Stromal cell of bone marrow (primary cell): ENCODE data around the gene PDSS1.
A peak's percentile ranks its signal among the peaks of the same experiment; 100 is the strongest.

Experiments
- DNase-seq: peaks from one replicate; pipeline ENCODE4 v3.0.0-alpha.2; 2012; ENCODE audit warnings: low read depth

PDSS1 gene

DNA sequence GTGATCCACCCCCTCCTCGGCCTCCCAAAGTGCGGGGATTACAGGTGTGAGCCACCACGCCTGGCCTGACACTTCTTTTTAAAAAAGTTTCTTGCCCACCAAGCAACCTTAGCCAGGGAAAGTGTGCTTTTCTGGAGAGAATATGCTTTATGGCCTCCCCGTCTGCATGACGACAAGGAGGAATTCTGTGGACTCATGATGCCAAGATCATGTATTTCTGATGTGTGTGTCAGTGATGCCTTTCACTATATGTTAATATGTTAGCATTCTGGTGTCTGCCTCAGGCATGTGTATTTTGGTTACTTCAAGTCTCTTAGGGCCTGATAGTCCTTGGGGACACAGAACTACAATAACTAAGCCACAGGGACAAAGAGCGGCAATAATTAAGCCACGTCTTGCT is 2.1 kb downstream of the PDSS1 start:
- no peak for DNase-seq

DNA sequence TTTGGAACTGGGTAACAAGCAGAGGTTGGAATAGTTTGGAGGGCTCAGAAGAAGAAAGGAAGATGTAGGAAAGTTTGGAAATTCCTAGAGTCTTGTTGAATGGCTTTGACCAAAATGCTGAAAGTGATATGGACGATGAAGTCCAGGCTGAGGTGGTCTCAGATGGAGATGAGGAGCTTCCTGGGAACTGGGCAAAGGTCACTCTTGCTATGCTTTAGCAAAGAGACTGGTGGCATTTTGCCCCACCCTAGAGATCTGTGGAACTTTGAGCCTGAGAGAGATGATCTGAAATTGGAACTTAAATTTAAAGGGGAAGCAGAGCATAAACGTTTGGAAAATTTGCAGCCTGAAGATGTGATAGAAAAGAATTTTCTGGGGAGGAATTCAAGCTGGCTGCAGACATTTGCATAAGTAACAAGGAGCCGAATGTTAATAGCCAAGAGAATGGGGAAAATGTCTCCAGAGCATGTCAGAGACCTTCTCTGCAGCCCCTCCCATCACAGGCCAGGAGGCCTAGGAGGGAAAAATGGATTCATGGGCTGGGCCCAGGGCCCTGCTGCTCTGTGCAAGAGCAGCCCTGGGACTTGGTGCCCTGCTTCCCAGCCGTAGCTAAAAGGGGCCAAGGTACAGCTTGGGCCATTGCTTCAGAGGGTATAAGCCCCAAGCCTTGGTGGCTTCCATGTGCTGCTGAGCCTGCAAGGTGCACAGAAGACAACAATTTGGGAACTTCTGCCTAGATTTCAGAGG is 3.6 kb downstream of the PDSS1 start:
- no peak for DNase-seq

DNA sequence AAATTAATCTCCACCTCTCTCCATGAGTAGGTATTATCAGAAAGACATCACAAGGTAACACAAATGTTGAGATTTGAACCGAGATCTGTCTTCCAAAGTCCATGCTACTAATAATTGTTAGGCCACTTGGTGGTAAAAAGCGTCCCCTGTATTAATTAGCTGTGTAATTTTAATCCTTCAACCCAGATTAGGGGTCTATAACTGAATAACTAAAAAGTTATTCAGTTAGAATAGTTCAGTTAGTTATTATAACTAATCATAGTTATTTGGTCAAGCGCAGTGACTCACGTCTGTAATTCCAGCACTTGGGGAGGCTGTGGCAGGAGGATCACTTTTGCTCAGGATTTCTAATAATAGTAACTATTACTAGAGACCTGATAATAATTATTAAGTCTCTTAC is 5.6 kb downstream of the PDSS1 start:
- DNase-seq, result no peak

DNA sequence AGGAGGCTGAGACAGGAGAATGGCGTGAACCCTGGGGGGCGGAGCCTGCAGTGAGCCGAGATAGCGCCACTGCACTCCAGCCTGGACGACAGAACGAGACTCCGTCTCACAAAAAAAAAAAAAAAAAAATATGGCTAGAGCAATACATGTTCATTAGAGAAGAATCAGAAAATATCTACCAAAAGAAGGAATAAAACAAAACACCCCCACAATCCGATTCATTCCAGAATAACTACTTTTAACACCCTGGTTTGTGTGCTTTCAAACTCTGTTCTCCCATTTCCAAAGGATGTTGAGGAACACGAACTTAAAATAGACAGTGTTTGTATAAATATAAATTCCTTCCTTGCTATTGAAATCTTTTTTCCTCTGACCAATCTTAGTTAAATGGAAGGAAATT is 6.5 kb downstream of the PDSS1 start:
- DNase-seq, result no peak

DNA sequence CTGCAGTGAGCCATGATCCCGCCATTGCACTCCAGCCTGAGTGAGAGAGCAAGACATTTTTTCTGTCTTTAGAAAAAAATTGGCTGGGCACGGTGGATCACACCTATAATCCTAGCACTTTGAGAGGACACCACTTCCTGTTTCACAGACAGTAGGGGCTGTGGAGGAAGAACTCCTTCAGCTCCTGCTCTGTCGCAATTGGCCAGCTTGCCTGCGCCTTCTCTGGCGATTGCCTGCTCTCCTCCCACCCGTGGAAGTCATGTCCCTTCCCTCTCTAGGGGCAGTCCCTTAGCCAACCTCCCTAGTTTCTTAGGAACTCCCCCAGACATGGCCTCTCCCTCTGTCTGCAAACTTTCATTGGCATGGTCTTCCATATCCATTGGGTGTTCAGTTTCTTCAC is 8.7 kb downstream of the PDSS1 start:
- no peak for DNase-seq

DNA sequence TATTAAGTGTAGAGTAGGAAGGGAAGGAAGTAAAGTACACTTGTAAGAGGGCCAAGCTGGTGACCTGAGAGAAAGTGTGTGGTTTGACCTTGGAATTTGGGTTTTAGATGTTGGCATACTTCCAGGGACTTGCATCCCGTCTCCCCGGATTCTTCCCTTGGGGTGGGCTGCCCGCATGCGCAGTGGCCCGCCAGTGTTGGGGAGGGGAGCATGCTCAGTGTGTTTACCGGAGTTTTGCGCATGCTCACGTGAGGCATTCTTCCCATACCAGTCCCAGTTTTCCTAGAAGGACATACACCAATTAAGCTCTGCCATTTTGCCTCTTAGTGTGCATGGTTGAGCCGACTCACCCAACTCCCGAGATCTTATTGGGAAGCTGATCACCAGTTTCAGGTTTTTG is 9.4 kb downstream of the PDSS1 start:
- DNase-seq, result no peak

DNA sequence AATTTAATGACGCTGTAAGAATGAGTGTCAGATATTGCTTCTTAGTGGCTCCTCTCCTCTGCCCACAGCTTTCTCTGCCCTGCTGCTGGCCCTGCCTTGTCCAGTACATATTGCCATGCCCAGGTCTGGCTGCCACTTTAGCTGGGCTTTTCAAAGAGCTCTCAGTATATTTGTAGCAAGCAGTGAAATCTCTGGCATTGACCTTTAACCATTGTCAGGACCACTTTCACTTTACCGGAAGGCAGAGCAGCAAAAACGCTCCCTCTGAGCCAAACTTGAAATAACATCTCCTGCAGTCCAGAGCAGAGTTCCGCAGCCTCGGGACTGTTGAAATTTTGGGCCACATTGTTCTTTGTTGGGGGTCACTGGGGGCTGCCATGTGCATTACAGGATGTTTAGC is 13.8 kb downstream of the PDSS1 start:
- no peak for DNase-seq

DNA sequence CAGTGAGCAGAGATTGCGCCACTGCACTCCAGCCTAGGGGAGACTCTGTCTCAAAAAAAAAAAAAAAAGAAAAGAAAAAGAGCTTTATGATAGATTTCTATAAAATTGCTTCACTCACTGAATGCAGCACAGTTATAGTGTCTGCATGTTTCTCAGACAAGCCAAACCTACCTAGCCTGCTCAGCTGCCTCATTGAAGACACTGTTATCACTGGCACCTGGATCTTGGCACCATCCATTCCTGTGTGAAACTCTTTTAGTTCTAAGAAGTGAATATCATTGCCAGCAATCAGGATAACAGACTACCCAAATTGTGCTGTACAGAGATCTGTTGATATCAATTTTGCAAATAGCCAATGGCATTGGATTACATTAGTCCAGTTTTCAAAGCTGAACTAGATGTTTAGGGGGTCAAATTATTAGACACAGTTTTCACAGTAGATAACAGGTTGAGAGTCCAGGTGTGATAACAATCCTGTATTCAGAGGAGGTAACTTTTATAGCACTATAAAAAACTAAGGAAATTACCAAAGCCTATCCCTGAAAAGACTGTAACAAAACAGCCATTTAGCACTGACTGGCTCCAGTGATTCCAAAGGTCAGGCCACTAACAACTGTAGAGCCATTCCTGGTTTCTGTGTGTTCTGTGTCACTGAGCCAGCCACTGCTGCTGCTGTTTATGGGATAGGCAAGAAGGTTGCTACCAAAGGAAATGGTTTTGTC is 17.1 kb downstream of the PDSS1 start:
- DNase-seq, result no peak

DNA sequence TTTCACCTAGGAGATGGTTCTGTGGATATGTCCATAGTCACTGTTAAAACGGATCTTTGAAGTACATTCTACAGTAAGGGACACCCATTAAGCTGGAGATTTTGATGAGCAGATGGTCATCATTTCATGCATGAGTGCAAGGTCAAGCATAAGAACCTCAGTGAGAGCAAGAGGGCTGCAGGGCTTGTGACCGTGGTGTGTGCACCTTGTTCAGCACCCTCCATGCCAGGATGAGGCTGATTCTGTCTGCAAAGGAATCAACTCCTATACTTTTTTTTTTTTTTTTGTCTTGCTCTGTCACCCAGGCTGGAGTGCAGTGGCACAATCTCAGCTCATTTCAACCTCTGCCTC is 17.6 kb downstream of the PDSS1 start:
- no peak for DNase-seq

DNA sequence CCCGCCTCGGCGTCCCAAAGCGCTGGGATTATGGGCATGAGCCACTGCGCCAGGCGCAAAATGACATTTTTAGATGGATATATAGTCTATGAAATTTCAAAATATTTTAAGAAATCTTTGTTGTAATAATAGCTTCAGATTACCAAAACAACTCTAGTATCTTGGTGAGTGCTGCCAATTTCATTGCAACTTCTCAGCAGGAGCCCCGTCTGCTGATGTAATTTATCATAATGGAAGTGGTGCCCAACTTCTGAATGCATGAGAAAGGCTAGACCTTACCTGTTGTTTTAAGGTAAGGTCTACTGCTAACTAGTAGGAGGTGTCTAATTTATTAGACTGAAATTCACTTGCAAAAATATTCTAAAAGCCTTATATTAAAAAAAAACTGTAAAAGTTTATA is 20.0 kb downstream of the PDSS1 start:
- no peak for DNase-seq

DNA sequence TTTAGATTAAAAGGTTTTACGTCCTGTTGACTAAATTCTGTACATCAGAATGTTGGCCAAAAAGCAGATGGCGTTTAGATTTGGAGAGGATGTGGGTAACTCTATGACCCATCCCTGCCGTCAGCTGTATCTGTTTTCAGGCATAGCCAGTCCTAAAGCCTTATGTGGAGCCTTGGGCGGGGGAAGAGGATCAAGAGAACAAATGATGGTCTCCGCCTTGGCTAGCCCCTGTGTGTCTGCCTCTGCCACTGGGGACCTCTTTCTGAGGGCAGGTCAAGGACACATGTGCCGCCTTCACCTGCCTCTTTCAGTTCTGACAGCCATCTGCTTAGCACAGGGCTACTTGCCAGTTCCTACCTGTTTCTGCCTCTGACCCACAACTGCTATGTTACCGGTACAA is 24.1 kb downstream of the PDSS1 start:
- no peak for DNase-seq

DNA sequence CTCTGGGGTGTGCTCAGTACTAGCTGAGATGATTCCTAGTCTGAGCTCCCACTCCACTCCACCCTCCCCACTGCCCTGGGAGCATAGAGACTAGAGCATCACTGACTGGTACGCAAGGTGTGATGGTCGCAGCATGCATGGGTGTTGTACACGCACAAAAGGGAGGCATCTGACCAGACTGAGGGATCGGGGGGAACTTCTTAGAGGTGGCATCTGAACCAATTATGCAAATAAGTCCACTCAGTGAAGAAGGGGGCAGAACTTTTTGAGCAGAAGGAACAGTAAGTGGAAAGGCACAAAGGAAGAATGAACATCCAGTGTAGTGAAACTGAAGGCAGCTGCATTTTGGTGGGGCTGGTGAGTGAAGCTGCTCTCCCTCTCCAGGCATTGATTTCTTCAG is 25.5 kb downstream of the PDSS1 start:
- no peak for DNase-seq

DNA sequence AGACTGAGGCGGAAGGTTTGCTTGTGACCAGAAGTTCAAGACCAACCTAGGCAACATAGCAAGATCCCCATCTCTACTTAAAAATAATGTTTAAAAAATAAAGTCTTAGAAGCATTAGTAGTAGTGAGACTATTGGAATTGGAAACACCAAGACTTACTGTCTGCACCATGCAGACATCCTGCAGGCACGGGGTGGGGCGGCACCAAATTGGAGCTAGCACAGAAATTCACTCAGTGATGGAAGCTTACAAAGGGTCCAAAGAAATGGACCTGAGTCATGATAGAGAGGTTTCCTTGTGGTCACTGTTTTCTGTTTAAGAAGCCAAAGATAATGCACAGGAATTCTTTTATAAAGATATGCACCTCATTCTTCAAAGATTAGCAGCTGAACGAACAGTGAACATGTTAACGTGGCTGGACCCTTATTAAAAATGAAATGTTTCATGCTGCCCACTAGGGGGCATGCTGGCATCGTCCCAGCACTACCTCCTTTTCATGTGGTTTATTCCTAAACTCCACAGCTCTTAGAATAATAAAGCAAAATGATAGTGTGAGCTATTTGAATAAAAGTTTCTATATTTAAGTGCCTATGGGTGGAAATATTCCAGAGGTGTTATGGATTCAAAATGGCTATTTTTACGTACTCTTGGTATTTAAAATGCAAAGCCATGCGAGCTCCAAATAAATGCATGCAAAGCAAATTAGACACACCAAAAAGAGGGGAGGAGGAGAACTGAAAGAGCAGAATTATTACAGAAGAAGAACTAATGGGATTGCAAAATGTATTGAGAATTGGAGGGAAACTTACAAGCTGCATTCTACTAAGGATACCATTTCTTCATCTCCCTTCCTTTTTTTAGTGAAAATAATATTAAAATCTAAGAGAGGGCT is 28.6 kb downstream of the PDSS1 start:
- peak; percentile 38 for DNase-seq

DNA sequence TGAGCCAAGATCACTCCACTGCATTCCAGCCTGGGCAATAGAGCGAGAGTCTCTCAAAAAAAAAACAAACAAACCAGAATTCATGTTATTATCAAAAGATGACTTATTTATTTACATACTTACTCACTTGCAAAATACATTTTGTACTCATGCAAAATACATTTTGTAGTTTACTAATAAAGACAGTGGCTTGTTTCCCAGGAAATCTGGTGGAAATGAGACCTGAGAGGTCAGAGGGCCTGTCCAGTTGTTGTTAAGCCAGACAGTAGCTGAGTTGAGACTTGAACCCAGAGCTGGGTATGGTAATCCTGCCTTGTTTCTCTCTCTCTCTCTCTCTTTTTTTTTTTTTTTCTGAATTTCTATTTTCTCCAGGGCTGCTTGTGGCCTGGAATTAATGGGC is 29.5 kb downstream of the PDSS1 start:
- DNase-seq, result no peak

DNA sequence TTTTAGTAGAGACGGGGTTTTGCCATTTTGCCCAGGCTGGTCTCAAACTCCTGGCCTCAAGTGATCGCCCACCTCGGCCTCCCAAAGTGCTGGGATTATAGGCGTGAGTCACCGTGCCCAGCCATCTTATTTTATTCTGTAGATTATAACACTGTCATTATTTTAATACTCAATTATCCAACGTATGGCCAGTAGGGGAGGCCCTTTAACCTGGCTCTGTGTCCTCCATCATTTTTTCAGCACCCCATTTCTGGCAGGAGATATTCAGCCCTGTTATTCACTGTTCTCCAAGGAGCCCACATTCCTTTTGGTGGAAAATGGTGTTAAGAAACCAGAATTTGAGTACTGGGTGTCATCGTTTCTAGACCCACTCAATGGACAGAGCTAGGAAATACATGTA is 31.5 kb downstream of the PDSS1 start:
- no peak for DNase-seq

DNA sequence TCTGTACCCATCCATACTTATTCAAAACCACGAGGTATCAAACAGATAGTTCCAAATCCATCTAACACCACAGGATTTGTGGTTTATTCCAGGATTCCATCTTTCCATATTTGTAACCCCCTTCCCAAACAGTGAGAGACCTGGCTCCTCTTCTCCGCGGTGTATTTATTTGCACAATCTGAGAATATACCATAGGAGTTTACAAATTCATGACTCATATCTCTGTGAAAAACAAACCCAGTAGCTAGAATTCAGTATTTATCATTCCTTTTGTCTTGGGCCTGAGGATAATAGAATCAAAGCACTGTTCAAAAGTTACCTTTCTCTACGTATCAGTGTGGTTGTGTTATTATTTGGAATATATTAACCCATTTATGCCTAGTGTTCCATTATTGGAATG is 31.9 kb downstream of the PDSS1 start:
- no peak for DNase-seq

DNA sequence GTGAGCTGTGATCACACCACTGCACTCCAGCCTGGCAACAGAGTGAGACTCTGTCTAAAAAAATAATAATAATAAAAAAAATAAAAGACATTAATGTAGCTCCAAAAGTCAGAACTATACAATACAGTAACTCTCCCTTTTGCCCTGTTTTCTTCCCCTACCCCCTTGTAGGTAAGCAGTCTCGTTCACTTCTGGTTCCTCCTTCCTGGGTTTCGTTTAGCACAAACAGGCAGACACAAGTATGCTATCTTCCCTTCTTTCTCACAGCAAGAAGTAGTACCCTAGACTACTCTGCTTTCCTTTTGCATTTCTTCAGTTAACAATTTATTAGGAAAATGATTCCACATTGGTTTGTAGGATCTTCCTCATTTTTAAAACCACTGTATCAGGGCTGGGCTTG is 33.1 kb downstream of the PDSS1 start:
- DNase-seq, result no peak

DNA sequence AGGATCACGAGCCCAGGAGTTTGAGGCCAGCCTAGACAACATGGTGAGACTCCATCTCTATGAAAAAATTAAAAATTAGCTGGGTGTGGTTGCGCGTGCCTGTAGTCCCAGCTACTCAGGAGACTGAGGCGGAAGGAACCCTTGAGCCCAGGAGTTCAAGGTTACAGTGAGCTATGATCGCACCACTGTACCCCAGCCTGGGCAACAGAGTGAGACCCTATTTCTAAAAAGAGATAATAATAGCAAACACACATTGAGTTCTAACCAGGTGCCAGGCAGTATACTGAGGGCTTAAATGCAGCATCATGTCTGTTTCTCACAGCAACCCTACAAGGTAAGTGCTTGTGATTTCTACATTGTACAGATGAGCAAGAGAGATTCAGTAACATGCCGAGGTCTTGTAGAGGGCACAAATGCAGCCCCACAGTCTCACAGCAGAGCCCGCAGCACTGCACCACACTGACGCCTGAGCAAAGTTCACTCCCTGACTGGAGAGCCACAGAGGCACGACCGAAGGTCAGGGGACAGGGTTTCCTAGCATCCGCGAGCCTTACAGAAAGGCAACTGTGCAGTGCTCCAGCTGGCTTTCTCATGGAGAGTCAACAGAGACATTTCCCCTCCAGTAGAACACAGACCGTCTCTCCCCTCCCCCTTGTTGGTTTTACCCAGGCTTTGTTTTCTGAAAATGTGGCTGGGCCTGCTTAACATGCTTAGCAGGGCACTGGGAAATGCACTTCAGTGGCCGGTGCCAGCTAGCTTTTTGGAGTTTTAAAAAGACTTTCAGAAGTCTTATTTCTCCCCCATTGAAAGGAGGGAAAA is 36.5 kb downstream of the PDSS1 start:
- DNase-seq, result no peak

DNA sequence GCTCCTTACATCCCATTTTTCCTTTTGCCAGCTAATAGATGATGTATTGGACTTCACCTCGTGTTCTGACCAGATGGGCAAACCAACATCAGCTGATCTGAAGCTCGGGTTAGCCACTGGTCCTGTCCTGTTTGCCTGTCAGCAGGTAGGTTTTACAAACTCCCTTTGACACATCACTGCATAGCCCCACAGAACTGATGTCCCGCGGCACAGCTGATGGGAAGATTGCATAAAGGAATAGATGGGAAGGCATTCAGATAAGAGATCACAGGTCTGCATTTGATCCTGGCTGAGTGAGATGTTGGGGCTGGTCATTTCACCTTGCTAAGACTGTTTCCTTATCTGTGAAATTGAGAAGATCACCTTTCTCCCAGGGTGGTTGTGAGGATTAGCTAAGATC is 37.9 kb downstream of the PDSS1 start:
- DNase-seq, result no peak

DNA sequence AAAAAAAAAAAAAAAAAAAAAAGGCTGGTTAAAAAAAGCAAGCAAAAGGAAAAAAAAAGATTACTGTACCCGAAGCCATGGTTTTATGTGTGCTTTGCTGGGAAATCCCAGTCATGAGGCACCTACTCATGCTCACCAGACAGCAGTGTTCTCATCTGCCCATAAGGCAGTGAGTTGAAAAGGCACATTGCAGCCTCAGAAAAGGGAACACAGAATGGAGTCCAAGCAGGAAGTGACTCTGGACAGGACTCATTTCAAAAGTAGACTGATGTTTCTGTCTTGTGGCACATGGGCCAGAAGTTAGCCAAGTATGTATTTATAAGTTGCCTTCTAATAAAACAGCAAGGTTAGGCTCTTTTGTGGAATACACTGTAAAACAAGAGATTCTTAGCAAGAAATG is 40.2 kb downstream of the PDSS1 start:
- peak; percentile 66 for DNase-seq

DNA sequence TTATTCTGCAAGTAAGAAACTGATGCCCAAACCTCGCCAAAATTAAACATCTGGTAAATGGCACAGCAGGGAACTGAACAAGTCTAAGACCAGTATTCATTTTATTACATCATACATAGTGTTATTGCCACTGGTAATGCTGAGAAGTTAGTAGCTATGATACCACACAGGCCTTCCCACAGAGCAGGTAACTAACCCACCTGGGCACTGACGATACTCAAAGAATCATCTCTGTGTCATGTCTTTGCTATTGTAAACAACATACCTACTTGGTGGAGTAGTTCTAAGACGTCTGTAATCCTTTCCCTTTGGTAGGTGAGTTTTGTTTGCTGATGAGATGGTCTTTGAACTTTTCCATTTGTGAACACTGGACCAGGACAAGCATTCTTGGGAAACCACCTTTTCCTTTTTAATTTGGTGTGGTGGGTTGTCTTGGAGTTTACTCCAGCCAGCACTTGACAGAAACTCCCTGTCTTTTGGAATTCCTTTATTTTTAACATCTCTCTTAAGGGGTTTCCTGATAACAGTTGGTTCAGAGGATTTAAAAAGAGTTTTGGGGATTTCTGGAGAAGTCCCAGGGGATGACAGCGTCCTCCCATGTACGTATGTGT is 40.9 kb downstream of the PDSS1 start:
- no peak for DNase-seq
